ENCODE data around the gene ACP6.

- TF ChIP-seq GATA2 (IDR thresholded peaks at IDR 0.05; ENCODE audit: low read depth, low read length) (no peak), GATA3 (IDR thresholded peaks at IDR 0.05; ENCODE audit: low read depth, low read length) (no peak)
Measured at GRCh38 chr1:147641291-147641690, 29.0 kb downstream of the ACP6 start.
